Stimulated activated effector memory CD8-positive, alpha-beta T cell treated with anti-CD3 and anti-CD28 coated beads, Interleukin-12 subunit alpha, Interleukin-12 subunit beta, amount 100 ng/mL, for 72 hours (primary cell): Measurements from ENCODE around the gene SORT1.
"Not testable (repeated sequence)": the region's sequence is repeated elsewhere in the genome, so short reads cannot be mapped to it uniquely, and the experiment has no call there.

Experiments used
- ATAC-seq: fragments of 150-1000 bp; cut with Tn5 transposase; 2 replicates; pipeline ENCODE4 v1.10.0; 2021
- DNase-seq, 2 donors: peaks; one replicate each; pipeline ENCODE4 v3.0.0; 2021 to 2022; ENCODE audit warnings: low spot score in 2 of 2
- H3K27ac Mint-ChIP-seq: one replicate; pipeline ENCODE4 v1.8.0; 2022; ENCODE audit warnings: mild to moderate bottlenecking, mixed read lengths
- H3K36me3 Mint-ChIP-seq: one replicate; pipeline ENCODE4 v1.8.0; 2022; ENCODE audit warnings: mild to moderate bottlenecking, mixed read lengths
- H3K4me1 Mint-ChIP-seq: one replicate; pipeline ENCODE4 v1.8.0; 2022; ENCODE audit warnings: mixed read lengths
- H3K4me3 Mint-ChIP-seq: one replicate; pipeline ENCODE4 v1.8.0; 2022; ENCODE audit warnings: mild to moderate bottlenecking, mixed read lengths
- H3K9me3 Mint-ChIP-seq: one replicate; pipeline ENCODE4 v1.8.0; 2022; ENCODE audit warnings: mixed read lengths

SORT1 gene

GRCh38 chr1:109307274-109308021 lies 90.3 kb downstream of the SORT1 start:
- Mint-ChIP-seq H3K4me3 (no peak overlapping the region), H3K36me3 (no peaks in the 10 kb centered on the region), H3K4me1 (no peaks in the 10 kb centered on the region), H3K27ac (no peak overlapping the region), H3K9me3 (no peaks in the 10 kb centered on the region)
- no peak for DNase-seq
- peak; percentile 50 for ATAC-seq

DNA sequence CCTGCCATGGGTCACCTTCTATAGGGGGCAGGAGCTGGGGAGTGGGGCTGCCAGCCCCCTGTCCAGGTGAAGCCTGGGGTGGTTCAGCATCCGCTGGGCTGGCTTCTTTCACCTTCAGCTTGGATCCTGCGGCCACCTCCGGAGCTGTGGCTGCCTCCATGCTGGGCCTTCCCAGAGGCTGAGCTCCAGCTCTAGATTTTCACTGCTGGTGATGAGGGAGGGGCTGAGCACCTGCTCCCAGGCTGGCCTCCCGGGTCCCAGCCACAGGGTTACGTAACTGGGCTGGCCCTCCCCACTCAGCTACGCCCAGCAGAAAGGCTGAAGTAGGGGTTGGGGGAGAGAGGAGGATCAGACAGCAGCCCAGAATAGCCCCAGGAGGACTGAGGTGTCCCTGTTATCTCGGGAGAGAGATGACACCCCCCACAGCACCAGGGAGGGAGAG lies 90.9 kb downstream of the SORT1 start, which contains the start of gene MYBPHL:
Gene MYBPHL, minus strand, starts transcription at position 180 of the 442 bp plus-strand sequence. Its CDS starts 20 bp downstream, at position 160.
- Mint-ChIP-seq H3K4me1 (no peaks in the 10 kb centered on the region), H3K4me3 (no peak within 1 kb of the TSS), H3K9me3 (no peaks in the 10 kb centered on the region), H3K27ac (no peak within 1 kb of the TSS), H3K36me3 (no peaks in the 10 kb centered on the region)
- ATAC-seq (no peak), DNase-seq (no peak)

DNA sequence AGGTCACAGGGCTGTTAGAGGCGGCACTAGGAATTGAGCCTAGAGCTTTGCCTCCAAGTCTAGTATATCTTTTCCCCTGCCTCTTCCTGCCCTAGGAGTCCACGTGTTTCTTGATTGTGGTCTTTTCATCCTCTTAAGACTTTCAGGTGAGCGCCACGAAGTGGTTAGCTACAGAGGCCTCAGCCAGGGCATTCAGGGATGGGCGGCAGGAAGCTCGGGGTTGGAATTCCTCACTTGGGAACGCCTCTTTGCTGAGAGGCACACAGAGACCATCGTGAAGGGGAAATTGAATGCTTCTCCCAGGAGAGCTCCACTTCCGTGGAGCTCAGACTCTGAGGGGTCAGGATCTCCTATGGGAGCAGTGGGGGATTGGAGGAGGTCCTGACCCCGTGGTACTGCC lies 91.7 kb downstream of the SORT1 start:
- not testable (repeated sequence) for H3K9me3 Mint-ChIP-seq, DNase-seq, H3K4me1 Mint-ChIP-seq, H3K4me3 Mint-ChIP-seq, ATAC-seq, H3K36me3 Mint-ChIP-seq, H3K27ac Mint-ChIP-seq

GRCh38 chr1:109304226-109304920 lies 93.3 kb downstream of the SORT1 start:
- DNase-seq (no peak), ATAC-seq (no peak)
- H3K4me3 Mint-ChIP-seq: no peak overlapping the region
- no peaks in the 10 kb centered on the region for H3K36me3 Mint-ChIP-seq
- no peaks in the 10 kb centered on the region for H3K4me1 Mint-ChIP-seq
- H3K27ac Mint-ChIP-seq: no peak overlapping the region
- H3K9me3 Mint-ChIP-seq: no peaks in the 10 kb centered on the region

DNA sequence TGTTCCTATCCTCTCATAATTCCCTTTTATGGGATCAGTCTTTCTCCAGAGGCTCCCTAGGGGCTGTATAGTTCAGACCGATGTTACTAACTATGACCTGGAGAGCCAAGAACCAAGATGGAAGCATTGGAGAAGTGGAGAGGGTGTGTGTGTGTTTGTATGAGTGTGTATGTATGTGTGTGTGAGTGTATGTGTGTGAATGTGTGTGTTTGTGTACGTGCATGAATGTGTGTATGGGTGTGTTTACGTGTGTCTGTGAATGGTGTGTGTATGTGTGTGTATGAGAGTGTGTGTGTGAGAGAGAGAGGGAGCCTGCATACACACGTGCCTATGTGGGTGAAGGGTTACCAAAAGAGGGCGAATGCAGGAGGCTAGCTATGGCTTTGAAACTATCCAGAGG lies 95.8 kb downstream of the SORT1 start:
- Mint-ChIP-seq H3K4me3 (no peak overlapping the region), H3K27ac (no peak overlapping the region), H3K9me3 (no peaks in the 10 kb centered on the region), H3K36me3 (no peaks in the 10 kb centered on the region), H3K4me1 (peaks cover 9% of the 10 kb centered on the region)
- ATAC-seq: no peak
- DNase-seq: no peak

GRCh38 chr1:109300650-109301151 lies 97.0 kb downstream of the SORT1 start:
- no peaks in the 10 kb centered on the region for H3K9me3 Mint-ChIP-seq
- H3K27ac Mint-ChIP-seq: no peak overlapping the region
- H3K4me1 Mint-ChIP-seq: peaks cover 9% of the 10 kb centered on the region
- no peak for DNase-seq
- no peak for ATAC-seq
- no peaks in the 10 kb centered on the region for H3K36me3 Mint-ChIP-seq
- H3K4me3 Mint-ChIP-seq: no peak overlapping the region

DNA sequence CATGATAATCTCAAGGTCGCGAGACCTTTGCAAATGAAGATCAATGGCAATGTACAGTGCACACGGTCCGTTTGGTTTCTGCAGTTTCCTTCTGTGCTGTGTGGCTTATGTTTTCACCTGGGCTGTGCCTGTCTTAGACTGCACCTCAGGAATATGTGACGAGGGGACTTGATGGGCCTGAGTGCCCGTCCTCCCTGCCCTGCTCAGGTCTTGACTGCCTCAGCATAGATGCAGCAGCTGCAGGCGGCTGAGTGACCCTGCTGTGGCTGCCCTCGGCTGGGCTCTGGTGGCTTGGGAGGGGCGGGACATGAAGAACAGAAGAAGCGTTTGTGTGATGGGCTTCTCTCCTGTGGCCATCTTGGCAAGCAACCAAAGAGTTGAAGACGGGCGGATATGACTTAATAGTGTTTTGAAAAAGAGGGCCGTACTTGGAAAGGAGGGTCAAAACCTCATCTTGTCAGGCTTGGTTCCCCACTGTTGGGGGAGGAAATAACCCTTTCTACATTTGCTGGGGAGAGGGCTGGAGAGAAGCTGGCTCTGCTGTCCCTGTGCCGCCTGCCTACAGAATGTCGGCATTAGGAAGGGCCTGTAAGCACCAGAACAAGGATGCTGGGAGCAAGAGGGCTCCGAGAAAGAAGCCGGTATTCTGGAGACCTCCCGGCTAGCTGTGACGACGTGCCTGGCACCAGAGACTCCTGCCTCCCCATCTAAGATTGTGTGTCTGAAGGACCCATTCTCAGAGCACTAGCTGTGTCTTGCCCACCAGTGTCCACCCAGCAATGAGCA lies 98.0 kb downstream of the SORT1 start:
- Mint-ChIP-seq H3K4me1 (peaks cover 9% of the 10 kb centered on the region), H3K36me3 (no peaks in the 10 kb centered on the region), H3K4me3 (no peak overlapping the region), H3K27ac (no peak overlapping the region), H3K9me3 (no peaks in the 10 kb centered on the region)
- DNase-seq (no peak), ATAC-seq (no peak)

DNA sequence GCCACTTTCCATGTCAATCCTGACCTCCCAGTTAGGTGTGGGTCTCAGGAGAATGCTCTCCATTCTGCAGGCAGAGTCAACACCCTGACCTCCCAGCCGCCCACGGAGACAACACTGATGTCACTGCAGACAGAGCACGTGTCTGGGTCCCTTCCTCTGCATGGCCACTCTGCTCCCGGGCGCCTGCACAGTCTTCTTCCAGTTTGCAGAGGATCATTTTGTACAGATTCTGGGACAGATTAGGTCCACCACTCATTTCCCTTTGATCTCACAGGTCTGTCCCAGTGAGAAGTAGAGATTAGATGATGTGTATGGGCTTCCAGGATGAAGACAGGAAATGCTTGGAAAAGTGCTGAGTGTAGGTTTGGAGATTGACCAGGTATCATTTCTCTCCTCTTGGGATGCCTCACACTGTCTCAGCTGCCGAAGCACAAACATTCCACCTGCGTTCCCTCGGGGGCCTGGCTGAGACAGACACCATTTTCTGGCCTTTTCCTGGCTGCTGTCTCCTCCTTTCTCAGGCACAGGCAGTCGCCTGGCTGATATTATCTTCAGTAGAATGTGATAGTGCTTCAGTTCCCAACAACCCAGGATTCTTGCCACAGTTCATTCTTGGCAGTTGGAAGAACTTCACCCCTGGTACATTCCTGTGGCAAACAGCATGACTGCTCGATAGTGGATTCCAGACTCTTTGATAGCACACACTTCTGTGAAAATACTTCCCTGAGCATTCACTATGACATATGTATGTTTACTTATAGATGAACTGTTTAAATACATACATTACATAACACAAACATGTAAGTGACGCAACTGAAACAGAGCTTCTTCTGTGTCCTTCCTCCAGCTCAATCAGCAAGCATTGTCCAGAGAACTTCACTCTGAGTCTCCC lies 98.8 kb downstream of the SORT1 start:
- ATAC-seq: peak; percentile 56
- no peak for DNase-seq
- Mint-ChIP-seq H3K4me1 (peaks cover 9% of the 10 kb centered on the region), H3K27ac (no peak overlapping the region), H3K4me3 (no peak overlapping the region), H3K9me3 (no peaks in the 10 kb centered on the region), H3K36me3 (no peaks in the 10 kb centered on the region)

GRCh38 chr1:109296782-109297181 lies 100.9 kb downstream of the SORT1 start:
- Mint-ChIP-seq H3K27ac (no peak overlapping the region), H3K4me1 (peaks cover 9% of the 10 kb centered on the region), H3K9me3 (no peaks in the 10 kb centered on the region), H3K36me3 (no peaks in the 10 kb centered on the region), H3K4me3 (no peak overlapping the region)
- ATAC-seq: no peak
- no peak for DNase-seq

GRCh38 chr1:109295712-109296415 lies 101.9 kb downstream of the SORT1 start:
- peak; percentile 47 for ATAC-seq
- Mint-ChIP-seq H3K36me3 (no peaks in the 10 kb centered on the region), H3K4me1 (peaks cover 9% of the 10 kb centered on the region), H3K27ac (no peak overlapping the region), H3K4me3 (no peak overlapping the region), H3K9me3 (no peaks in the 10 kb centered on the region)
- DNase-seq: no peak

DNA sequence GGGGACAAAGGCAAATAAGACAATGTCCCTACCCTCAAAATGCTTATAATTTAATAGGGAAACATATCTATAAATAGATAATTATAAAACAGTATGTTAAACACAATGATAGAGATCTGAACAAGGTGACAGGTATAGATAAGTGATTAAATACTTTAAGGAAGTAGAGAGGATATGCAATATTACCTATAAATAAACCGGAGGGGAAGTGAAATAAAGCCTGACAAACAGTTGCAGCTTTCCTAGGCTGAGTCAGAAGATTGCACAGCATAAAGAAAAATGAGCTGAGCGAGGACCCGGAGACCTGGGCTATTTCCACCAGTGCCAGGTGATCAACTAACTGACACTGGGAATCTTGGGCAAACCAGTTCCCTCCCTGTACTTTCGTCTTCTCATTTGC lies 103.2 kb downstream of the SORT1 start:
- Mint-ChIP-seq H3K27ac (no peak overlapping the region), H3K36me3 (no peaks in the 10 kb centered on the region), H3K4me3 (no peak overlapping the region), H3K9me3 (no peaks in the 10 kb centered on the region), H3K4me1 (peaks cover 9% of the 10 kb centered on the region)
- ATAC-seq (no peak), DNase-seq (no peak)

GRCh38 chr1:109293026-109293425 lies 104.7 kb downstream of the SORT1 start:
- H3K9me3 Mint-ChIP-seq: no peaks in the 10 kb centered on the region
- ATAC-seq (no peak), DNase-seq (no peak)
- peaks cover under 1% of the 10 kb centered on the region for H3K4me1 Mint-ChIP-seq
- no peaks in the 10 kb centered on the region for H3K36me3 Mint-ChIP-seq
- H3K4me3 Mint-ChIP-seq: no peak overlapping the region
- no peak overlapping the region for H3K27ac Mint-ChIP-seq

DNA sequence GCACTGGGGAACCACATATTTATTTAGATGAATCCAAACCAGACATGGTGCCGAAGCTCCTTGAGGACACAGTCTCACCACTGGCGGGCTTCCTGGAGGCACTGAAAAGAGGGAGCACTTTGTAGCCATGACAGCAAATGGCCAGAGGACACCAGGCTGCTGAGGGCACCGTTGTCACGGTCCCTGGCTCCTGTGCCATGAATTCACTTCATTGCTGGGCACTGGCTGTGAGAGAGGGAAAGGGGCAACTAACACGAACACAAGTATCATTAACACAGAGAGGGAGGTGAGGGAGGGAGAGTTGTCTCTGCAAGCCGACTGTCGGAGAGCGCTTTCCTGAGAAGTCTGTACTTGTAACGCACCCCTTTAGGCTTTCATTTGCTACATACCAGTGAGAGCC lies 105.4 kb downstream of the SORT1 start:
- no peak overlapping the region for H3K27ac Mint-ChIP-seq
- ATAC-seq: no peak
- no peak for DNase-seq
- no peak overlapping the region for H3K4me3 Mint-ChIP-seq
- H3K4me1 Mint-ChIP-seq: no peaks in the 10 kb centered on the region
- H3K9me3 Mint-ChIP-seq: no peaks in the 10 kb centered on the region
- H3K36me3 Mint-ChIP-seq: no peaks in the 10 kb centered on the region

DNA sequence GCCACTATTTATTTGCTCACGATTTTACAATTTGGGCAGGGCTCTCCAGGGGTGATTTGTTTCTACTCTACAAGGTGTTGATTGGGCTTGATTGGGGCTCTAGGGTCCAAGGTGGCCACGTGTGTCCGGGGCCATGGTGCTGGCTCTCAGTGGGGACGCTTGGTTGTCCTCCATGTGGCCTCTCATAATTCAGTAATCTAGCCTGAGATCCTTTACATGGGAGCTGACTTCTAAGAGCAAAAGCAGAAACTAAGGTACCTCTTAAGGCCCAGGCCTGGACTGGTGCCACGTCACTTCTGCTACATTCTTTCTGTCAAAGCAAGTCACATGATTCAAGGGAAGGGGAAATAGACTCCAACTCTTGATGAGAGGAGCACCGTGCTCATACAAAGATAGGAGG lies 106.7 kb downstream of the SORT1 start:
- no peaks in the 10 kb centered on the region for H3K4me1 Mint-ChIP-seq
- no peaks in the 10 kb centered on the region for H3K9me3 Mint-ChIP-seq
- H3K27ac Mint-ChIP-seq: no peak overlapping the region
- DNase-seq (no peak), ATAC-seq (no peak)
- H3K4me3 Mint-ChIP-seq: no peak overlapping the region
- H3K36me3 Mint-ChIP-seq: no peaks in the 10 kb centered on the region
